ENCODE measurements around the gene WAC. TPM values are rescaled to one million over a fixed set of nuclear protein-coding genes. Genes with fewer than 3 reads are reported as not detected.

Gene WAC
- total and polyA plus RNA-seq, 2 experiments from 2014 or later = 59.4 to 116 TPM

- no peak for TF ChIP-seq CREB1 (CRISPR knock-in tag; IDR thresholded peaks at IDR 0.05; ENCODE audit: low read depth)
- TF ChIP-seq ZNF114 (CRISPR knock-in tag; IDR thresholded peaks at IDR 0.05) = no peak
- TF ChIP-seq EZH2phosphoT487 (IDR thresholded peaks at IDR 0.05; ENCODE audit: unreplicated experiment) = no peak
- no peak for TF ChIP-seq STAT1 (IDR thresholded peaks at IDR 0.05; ENCODE audit: unreplicated experiment)
- no peak for TF ChIP-seq JUNB (IDR thresholded peaks at IDR 0.05; ENCODE audit: unreplicated experiment)
- no peak for TF ChIP-seq NANOG (IDR thresholded peaks at IDR 0.05; ENCODE audit: borderline replicate concordance)
- TF ChIP-seq, protein P1, sequence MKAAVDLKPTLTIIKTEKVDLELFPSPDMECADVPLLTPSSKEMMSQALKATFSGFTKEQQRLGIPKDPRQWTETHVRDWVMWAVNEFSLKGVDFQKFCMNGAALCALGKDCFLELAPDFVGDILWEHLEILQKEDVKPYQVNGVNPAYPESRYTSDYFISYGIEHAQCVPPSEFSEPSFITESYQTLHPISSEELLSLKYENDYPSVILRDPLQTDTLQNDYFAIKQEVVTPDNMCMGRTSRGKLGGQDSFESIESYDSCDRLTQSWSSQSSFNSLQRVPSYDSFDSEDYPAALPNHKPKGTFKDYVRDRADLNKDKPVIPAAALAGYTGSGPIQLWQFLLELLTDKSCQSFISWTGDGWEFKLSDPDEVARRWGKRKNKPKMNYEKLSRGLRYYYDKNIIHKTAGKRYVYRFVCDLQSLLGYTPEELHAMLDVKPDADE (IDR thresholded peaks at IDR 0.05) = no peak
- no peak for TF ChIP-seq POLR2AphosphoS5 (IDR thresholded peaks at IDR 0.05; ENCODE audit: low read depth)
- TF ChIP-seq ZNF331 (CRISPR knock-in tag; IDR thresholded peaks at IDR 0.05; ENCODE audit: low read depth) = no peak
- TF ChIP-seq, protein P2, sequence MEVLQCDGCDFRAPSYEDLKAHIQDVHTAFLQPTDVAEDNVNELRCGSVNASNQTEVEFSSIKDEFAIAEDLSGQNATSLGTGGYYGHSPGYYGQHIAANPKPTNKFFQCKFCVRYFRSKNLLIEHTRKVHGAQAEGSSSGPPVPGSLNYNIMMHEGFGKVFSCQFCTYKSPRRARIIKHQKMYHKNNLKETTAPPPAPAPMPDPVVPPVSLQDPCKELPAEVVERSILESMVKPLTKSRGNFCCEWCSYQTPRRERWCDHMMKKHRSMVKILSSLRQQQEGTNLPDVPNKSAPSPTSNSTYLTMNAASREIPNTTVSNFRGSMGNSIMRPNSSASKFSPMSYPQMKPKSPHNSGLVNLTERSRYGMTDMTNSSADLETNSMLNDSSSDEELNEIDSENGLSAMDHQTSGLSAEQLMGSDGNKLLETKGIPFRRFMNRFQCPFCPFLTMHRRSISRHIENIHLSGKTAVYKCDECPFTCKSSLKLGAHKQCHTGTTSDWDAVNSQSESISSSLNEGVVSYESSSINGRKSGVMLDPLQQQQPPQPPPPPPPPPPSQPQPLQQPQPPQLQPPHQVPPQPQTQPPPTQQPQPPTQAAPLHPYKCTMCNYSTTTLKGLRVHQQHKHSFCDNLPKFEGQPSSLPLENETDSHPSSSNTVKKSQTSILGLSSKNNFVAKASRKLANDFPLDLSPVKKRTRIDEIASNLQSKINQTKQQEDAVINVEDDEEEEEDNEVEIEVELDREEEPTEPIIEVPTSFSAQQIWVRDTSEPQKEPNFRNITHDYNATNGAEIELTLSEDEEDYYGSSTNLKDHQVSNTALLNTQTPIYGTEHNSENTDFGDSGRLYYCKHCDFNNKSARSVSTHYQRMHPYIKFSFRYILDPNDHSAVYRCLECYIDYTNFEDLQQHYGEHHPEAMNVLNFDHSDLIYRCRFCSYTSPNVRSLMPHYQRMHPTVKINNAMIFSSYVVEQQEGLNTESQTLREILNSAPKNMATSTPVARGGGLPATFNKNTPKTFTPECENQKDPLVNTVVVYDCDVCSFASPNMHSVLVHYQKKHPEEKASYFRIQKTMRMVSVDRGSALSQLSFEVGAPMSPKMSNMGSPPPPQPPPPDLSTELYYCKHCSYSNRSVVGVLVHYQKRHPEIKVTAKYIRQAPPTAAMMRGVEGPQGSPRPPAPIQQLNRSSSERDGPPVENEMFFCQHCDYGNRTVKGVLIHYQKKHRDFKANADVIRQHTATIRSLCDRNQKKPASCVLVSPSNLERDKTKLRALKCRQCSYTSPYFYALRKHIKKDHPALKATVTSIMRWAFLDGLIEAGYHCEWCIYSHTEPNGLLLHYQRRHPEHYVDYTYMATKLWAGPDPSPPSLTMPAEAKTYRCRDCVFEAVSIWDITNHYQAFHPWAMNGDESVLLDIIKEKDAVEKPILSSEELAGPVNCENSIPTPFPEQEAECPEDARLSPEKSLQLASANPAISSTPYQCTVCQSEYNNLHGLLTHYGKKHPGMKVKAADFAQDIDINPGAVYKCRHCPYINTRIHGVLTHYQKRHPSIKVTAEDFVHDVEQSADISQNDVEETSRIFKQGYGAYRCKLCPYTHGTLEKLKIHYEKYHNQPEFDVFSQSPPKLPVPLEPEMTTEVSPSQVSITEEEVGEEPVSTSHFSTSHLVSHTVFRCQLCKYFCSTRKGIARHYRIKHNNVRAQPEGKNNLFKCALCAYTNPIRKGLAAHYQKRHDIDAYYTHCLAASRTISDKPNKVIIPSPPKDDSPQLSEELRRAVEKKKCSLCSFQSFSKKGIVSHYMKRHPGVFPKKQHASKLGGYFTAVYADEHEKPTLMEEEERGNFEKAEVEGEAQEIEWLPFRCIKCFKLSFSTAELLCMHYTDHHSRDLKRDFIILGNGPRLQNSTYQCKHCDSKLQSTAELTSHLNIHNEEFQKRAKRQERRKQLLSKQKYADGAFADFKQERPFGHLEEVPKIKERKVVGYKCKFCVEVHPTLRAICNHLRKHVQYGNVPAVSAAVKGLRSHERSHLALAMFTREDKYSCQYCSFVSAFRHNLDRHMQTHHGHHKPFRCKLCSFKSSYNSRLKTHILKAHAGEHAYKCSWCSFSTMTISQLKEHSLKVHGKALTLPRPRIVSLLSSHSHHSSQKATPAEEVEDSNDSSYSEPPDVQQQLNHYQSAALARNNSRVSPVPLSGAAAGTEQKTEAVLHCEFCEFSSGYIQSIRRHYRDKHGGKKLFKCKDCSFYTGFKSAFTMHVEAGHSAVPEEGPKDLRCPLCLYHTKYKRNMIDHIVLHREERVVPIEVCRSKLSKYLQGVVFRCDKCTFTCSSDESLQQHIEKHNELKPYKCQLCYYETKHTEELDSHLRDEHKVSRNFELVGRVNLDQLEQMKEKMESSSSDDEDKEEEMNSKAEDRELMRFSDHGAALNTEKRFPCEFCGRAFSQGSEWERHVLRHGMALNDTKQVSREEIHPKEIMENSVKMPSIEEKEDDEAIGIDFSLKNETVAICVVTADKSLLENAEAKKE (CRISPR knock-in tag; IDR thresholded peaks at IDR 0.05) = no peak
- TF ChIP-seq, protein P3, sequence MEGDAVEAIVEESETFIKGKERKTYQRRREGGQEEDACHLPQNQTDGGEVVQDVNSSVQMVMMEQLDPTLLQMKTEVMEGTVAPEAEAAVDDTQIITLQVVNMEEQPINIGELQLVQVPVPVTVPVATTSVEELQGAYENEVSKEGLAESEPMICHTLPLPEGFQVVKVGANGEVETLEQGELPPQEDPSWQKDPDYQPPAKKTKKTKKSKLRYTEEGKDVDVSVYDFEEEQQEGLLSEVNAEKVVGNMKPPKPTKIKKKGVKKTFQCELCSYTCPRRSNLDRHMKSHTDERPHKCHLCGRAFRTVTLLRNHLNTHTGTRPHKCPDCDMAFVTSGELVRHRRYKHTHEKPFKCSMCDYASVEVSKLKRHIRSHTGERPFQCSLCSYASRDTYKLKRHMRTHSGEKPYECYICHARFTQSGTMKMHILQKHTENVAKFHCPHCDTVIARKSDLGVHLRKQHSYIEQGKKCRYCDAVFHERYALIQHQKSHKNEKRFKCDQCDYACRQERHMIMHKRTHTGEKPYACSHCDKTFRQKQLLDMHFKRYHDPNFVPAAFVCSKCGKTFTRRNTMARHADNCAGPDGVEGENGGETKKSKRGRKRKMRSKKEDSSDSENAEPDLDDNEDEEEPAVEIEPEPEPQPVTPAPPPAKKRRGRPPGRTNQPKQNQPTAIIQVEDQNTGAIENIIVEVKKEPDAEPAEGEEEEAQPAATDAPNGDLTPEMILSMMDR (conservative IDR thresholded peaks at IDR 0.05; ENCODE audit: low read depth in 2 of 2) = no peak
- Mint-ChIP-seq H3K27ac (peak overlapping the region; percentile 46; the same call in 1 of the 2 replicates), H3K4me3 (no peak overlapping the region), H3K27me3 (ENCODE audit: insufficient read depth, low read depth, poor library complexity) (no peaks in the 10 kb centered on the region), H3K4me1 (peaks cover 19% of the 10 kb centered on the region), H3K9me3 (no peaks in the 10 kb centered on the region), H3K36me3 (ENCODE audit: low read depth) (peaks cover 27% of the 10 kb centered on the region; the same call in 2 of the 3 replicates)
- DNase-seq (ENCODE audit: low spot score) (no peak), ATAC-seq (no peak)
- peaks cover 14% of the 10 kb centered on the region for H3K4me1 ChIP-seq (ENCODE audit: insufficient read depth)
- H3K27ac ChIP-seq (ENCODE audit: low read depth) = no peak overlapping the region
- peaks cover 97% of the 10 kb centered on the region for H3K79me2 ChIP-seq (replicated peaks; ENCODE audit: insufficient read depth)
- H3F3A ChIP-seq (replicated peaks; ENCODE audit: low read depth) = no peaks in the 10 kb centered on the region
- H3K36me3 ChIP-seq (ENCODE audit: insufficient read depth) = no peaks in the 10 kb centered on the region; the same call in 1 of the 2 replicates
- no peak overlapping the region for H3K4me2 ChIP-seq
- no peaks in the 10 kb centered on the region for H3K27me3 ChIP-seq (ENCODE audit: insufficient read depth)
- H3K4me3 ChIP-seq = no peak overlapping the region
- H3K9me2 ChIP-seq (ENCODE audit: insufficient read depth) = no peaks in the 10 kb centered on the region
- no peak overlapping the region for H2AFZ ChIP-seq
- H4K20me1 ChIP-seq (replicated peaks; ENCODE audit: insufficient read depth) = peaks cover 38% of the 10 kb centered on the region
These were observed 67.1 kb downstream of the WAC start for GRCh38 chr10:28600056-28600455.
